Hepatocyte (in vitro differentiated cells): ENCODE measurements around the gene SBF2. TPM values are rescaled to one million over a fixed set of nuclear protein-coding genes. Genes with fewer than 3 reads are reported as not detected.
A peak's percentile ranks its signal among the peaks of the same experiment; 100 is the strongest.

Experiments
- DNase-seq: peaks from one replicate; pipeline ENCODE4 v3.0.0-alpha.2; 2016; ENCODE audit warnings: low spot score
- H2AFZ ChIP-seq: fragments of 200-600 bp; sonication (generic); 2 replicates; pipeline ENCODE4 v1.6.0; 2016; ENCODE audit warnings: antibody characterized with exemption, mild to moderate bottlenecking
- H3K27ac ChIP-seq: fragments of 200-600 bp; sonication (generic); 2 replicates; pipeline ENCODE4 v1.5.1; 2016; ENCODE audit warnings: mild to moderate bottlenecking
- H3K27me3 ChIP-seq: fragments of 200-600 bp; sonication (generic); 2 replicates; pipeline ENCODE4 v1.6.1; 2016
- H3K36me3 ChIP-seq: fragments of 200-600 bp; sonication (generic); replicated peaks from 2 replicates; pipeline ENCODE4 v1.5.1; 2016; ENCODE audit warnings: low read depth; ENCODE audit not compliant: insufficient read depth
- H3K4me1 ChIP-seq: fragments of 200-600 bp; sonication (generic); 2 replicates; pipeline ENCODE4 v1.5.1; 2016; ENCODE audit warnings: mild to moderate bottlenecking, moderate library complexity; ENCODE audit not compliant: insufficient read depth
- H3K4me2 ChIP-seq: fragments of 200-600 bp; sonication (generic); 2 replicates; pipeline ENCODE4 v1.6.0; 2016
- H3K4me3 ChIP-seq: fragments of 200-600 bp; sonication (generic); 2 replicates; pipeline ENCODE4 v1.5.1; 2016; ENCODE audit warnings: mild to moderate bottlenecking
- H3K79me2 ChIP-seq: fragments of 200-600 bp; sonication (generic); 2 replicates; pipeline ENCODE4 v1.6.0; 2017; ENCODE audit warnings: mild to moderate bottlenecking
- H3K9me2 ChIP-seq: fragments of 200-600 bp; sonication (generic); replicated peaks from 2 replicates; pipeline ENCODE4 v1.6.0; 2017; ENCODE audit warnings: mild to moderate bottlenecking; ENCODE audit not compliant: insufficient read depth
- H3K9me3 ChIP-seq: fragments of 200-600 bp; sonication (generic); 2 replicates; pipeline ENCODE4 v1.5.1; 2016; ENCODE audit warnings: low read depth, mild to moderate bottlenecking
- H4K20me1 ChIP-seq: fragments of 200-600 bp; sonication (generic); 2 replicates; pipeline ENCODE4 v1.6.0; 2016; ENCODE audit warnings: mild to moderate bottlenecking; ENCODE audit not compliant: insufficient read depth, poor library complexity, severe bottlenecking
- CTCF ChIP-seq: fragments of 200-600 bp; sonication (generic); IDR thresholded peaks from 2 replicates; pipeline ENCODE4 v1.5.1; 2016; ENCODE audit warnings: antibody characterized with exemption, mild to moderate bottlenecking; ENCODE audit not compliant: poor library complexity
- EZH2 ChIP-seq: fragments of 200-600 bp; sonication (generic); IDR thresholded peaks from 2 replicates; pipeline ENCODE4 v1.6.1; 2016; ENCODE audit warnings: antibody characterized with exemption, mild to moderate bottlenecking, borderline replicate concordance
- EZH2phosphoT487 ChIP-seq: fragments of 200-600 bp; sonication (generic); IDR thresholded peaks from one replicate; pipeline ENCODE4 v1.6.1; 2018; ENCODE audit warnings: antibody characterized with exemption, mild to moderate bottlenecking, low read depth, moderate library complexity; ENCODE audit not compliant: unreplicated experiment, severe bottlenecking
- WGBS: methylation state at CpG from one replicate; pipeline ENCODE4 v1.1.6; 2016; ENCODE audit warnings: low lambda C conversion rate; ENCODE audit errors: missing lambda C conversion rate; 5-methylcytosine and 5-hydroxymethylcytosine counted together
- polyA plus RNA-seq: library from polyadenylated mRNA; unstranded; fragments of >200 nt; fragmentation: Nextera tagmentation; extraction: Ambion mirVana; gene quantifications from 2 replicates; pipeline ENCODE4 v1.2.1, GENCODE V29; 2016
- total RNA-seq: library from RNA; depleted of rRNA; stranded (reverse); fragments of >200 nt; gene quantifications from 2 replicates; pipeline ENCODE4 v1.2.3, GENCODE V29; 2014

Gene SBF2
- total and polyA plus RNA-seq, 2 experiments from 2014 or later = 25.7 to 83.2 TPM

GRCh38 chr11:9861860-9862725 lies 431.9 kb downstream of the SBF2 start:
- no peaks in the 10 kb centered on the region for H4K20me1 ChIP-seq
- no peak overlapping the region for H3K27ac ChIP-seq
- H3K9me2 ChIP-seq = no peaks in the 10 kb centered on the region
- H3K36me3 ChIP-seq = no peaks in the 10 kb centered on the region
- H3K4me1 ChIP-seq = peaks cover 13% of the 10 kb centered on the region
- H2AFZ ChIP-seq = no peak overlapping the region
- H3K9me3 ChIP-seq = no peaks in the 10 kb centered on the region
- no peak overlapping the region for H3K4me3 ChIP-seq
- peak; percentile 68 for DNase-seq
- 75% methylated on average over 4 of the region's 4 CpGs for WGBS
- no peak overlapping the region for H3K4me2 ChIP-seq
- peaks cover 8% of the 10 kb centered on the region for H3K79me2 ChIP-seq
- peak; percentile 62 for TF ChIP-seq CTCF
- no peak for TF ChIP-seq EZH2phosphoT487
- no peak for TF ChIP-seq EZH2
- no peaks in the 10 kb centered on the region for H3K27me3 ChIP-seq

DNA sequence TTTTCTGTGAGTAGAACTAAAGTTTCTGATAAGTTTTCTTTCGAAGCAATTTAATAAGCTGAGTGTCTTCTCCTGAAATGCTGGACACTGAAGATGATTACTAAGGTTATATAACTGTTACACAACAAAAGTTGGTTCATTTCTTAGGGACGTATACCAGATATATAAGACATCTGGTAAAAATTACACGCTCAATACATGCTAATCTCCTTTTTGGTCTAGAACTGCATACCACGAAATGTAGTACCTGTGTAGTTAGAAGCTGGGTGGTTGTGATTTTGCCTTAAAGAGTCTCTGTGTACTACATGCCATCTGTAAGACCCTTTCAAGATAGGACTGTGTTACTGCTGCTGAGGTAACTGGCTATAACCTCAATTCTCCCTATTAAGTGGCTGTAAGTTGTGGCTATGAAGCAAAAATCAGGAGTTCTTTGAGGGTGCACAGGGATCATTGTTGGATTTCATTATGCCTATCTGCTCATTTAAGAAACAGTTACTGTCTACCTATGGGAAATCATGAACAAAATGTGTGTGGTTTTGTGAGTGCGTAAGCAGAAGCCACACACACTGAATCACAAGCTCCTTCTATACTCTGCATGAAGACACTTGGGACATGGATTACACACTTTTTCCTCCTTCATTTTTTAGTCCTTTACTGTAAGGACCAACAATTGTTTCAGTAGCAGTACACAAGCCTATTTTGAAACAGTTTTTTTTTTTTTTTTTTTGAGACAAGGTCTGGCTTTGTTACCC lies 434.3 kb downstream of the SBF2 start:
- no peaks in the 10 kb centered on the region for H3K27me3 ChIP-seq
- H3K9me3 ChIP-seq = no peaks in the 10 kb centered on the region
- no peaks in the 10 kb centered on the region for H4K20me1 ChIP-seq
- no peak overlapping the region for H3K4me2 ChIP-seq
- H3K4me1 ChIP-seq = peaks cover 14% of the 10 kb centered on the region
- WGBS = 69% methylated on average over 5 of the region's 5 CpGs
- H2AFZ ChIP-seq = no peak overlapping the region
- H3K9me2 ChIP-seq = no peaks in the 10 kb centered on the region
- H3K36me3 ChIP-seq = no peaks in the 10 kb centered on the region
- no peak for DNase-seq
- H3K27ac ChIP-seq = no peak overlapping the region
- H3K79me2 ChIP-seq = no peaks in the 10 kb centered on the region
- H3K4me3 ChIP-seq = no peak overlapping the region
- no peak for TF ChIP-seq CTCF
- no peak for TF ChIP-seq EZH2
- TF ChIP-seq EZH2phosphoT487 = no peak

- no peak for DNase-seq
- no peaks in the 10 kb centered on the region for H4K20me1 ChIP-seq
- H3K4me3 ChIP-seq = no peak overlapping the region
- no peak overlapping the region for H3K4me2 ChIP-seq
- peaks cover 23% of the 10 kb centered on the region for H3K4me1 ChIP-seq
- H2AFZ ChIP-seq = no peak overlapping the region
- no peaks in the 10 kb centered on the region for H3K27me3 ChIP-seq
- TF ChIP-seq CTCF (no peak), EZH2phosphoT487 (no peak), EZH2 (no peak)
- no peak overlapping the region for H3K27ac ChIP-seq
- no peaks in the 10 kb centered on the region for H3K9me2 ChIP-seq
- H3K79me2 ChIP-seq = no peaks in the 10 kb centered on the region
- no peaks in the 10 kb centered on the region for H3K9me3 ChIP-seq
- WGBS = 27% methylated on average over 2 of the region's 2 CpGs
- H3K36me3 ChIP-seq = no peaks in the 10 kb centered on the region
Measured at GRCh38 chr11:9858822-9859221, 435.2 kb downstream of the SBF2 start.
